ENCODE results near the gene CNIH1.

GRCh38 chr14:54453252-54453651 is 12.1 kb upstream of the CNIH1 start:
- TF ChIP-seq CTCF (IDR thresholded peaks at IDR 0.05; ENCODE audit: insufficient read depth, low read length), result no peak
- TF ChIP-seq POLR2AphosphoS5 (IDR thresholded peaks at IDR 0.05; ENCODE audit: low read depth), result no peak
- TF ChIP-seq, protein P1, sequence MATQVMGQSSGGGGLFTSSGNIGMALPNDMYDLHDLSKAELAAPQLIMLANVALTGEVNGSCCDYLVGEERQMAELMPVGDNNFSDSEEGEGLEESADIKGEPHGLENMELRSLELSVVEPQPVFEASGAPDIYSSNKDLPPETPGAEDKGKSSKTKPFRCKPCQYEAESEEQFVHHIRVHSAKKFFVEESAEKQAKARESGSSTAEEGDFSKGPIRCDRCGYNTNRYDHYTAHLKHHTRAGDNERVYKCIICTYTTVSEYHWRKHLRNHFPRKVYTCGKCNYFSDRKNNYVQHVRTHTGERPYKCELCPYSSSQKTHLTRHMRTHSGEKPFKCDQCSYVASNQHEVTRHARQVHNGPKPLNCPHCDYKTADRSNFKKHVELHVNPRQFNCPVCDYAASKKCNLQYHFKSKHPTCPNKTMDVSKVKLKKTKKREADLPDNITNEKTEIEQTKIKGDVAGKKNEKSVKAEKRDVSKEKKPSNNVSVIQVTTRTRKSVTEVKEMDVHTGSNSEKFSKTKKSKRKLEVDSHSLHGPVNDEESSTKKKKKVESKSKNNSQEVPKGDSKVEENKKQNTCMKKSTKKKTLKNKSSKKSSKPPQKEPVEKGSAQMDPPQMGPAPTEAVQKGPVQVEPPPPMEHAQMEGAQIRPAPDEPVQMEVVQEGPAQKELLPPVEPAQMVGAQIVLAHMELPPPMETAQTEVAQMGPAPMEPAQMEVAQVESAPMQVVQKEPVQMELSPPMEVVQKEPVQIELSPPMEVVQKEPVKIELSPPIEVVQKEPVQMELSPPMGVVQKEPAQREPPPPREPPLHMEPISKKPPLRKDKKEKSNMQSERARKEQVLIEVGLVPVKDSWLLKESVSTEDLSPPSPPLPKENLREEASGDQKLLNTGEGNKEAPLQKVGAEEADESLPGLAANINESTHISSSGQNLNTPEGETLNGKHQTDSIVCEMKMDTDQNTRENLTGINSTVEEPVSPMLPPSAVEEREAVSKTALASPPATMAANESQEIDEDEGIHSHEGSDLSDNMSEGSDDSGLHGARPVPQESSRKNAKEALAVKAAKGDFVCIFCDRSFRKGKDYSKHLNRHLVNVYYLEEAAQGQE (IDR thresholded peaks at IDR 0.05; ENCODE audit: insufficient replicate concordance, low read depth), result no peak

All from HL-60 (cell line).